Chondrocyte (in vitro differentiated cells): ENCODE data around the gene METTL8. TPM values are rescaled to one million over a fixed set of nuclear protein-coding genes. Genes with fewer than 3 reads are reported as not detected.

ENCODE experiments used
- DNase-seq: peaks from one replicate; pipeline ENCODE4 v3.0.0; 2021; ENCODE audit warnings: mixed read lengths, low spot score
- H3K27ac Mint-ChIP-seq: one replicate; pipeline ENCODE4 v1.8.0; 2021; ENCODE audit warnings: mild to moderate bottlenecking, moderate library complexity, mixed read lengths; ENCODE audit not compliant: unreplicated experiment
- H3K27me3 Mint-ChIP-seq: 2 replicates; pipeline ENCODE4 v1.8.0; 2021; ENCODE audit warnings: low read depth, mixed read lengths
- H3K36me3 Mint-ChIP-seq: 2 replicates; pipeline ENCODE4 v1.8.0; 2021; ENCODE audit warnings: low read depth, mixed read lengths
- H3K4me1 Mint-ChIP-seq: 2 replicates; pipeline ENCODE4 v1.8.0; 2021; ENCODE audit warnings: low read depth, mild to moderate bottlenecking, mixed read lengths
- H3K4me3 Mint-ChIP-seq: one replicate; pipeline ENCODE4 v1.8.0; 2021; ENCODE audit warnings: mild to moderate bottlenecking, moderate library complexity, mixed read lengths; ENCODE audit not compliant: unreplicated experiment
- H3K9me3 Mint-ChIP-seq: 2 replicates; pipeline ENCODE4 v1.8.0; 2021; ENCODE audit warnings: low read depth, mixed read lengths
- CTCF ChIP-seq: fragments of 200-600 bp; sonication (generic); IDR thresholded peaks from 2 replicates; pipeline ENCODE4 v1.5.0; 2021; ENCODE audit warnings: antibody characterized with exemption, mild to moderate bottlenecking, moderate library complexity
- total RNA-seq: library from RNA; stranded (reverse); gene quantifications from 3 replicates; pipeline ENCODE4 v1.2.1, GENCODE V29; 2021

The METTL8 gene
- total RNA-seq, 1 donor from 2014 or later = 24.0 TPM

- Mint-ChIP-seq H3K36me3 (peaks cover 16% of the 10 kb centered on the region), H3K27me3 (no peaks in the 10 kb centered on the region), H3K4me1 (peaks cover 23% of the 10 kb centered on the region), H3K4me3 (no peak overlapping the region), H3K9me3 (no peaks in the 10 kb centered on the region), H3K27ac (no peak overlapping the region)
- no peak for DNase-seq
- TF ChIP-seq CTCF = no peak
These were observed 44.6 kb upstream of the METTL8 start for GRCh38 chr2:171478345-171478744.

GRCh38 chr2:171475979-171476378 is 42.2 kb upstream of the METTL8 start:
- peaks cover 3% of the 10 kb centered on the region for H3K4me1 Mint-ChIP-seq
- no peaks in the 10 kb centered on the region for H3K27me3 Mint-ChIP-seq
- no peak for TF ChIP-seq CTCF
- DNase-seq = no peak
- H3K36me3 Mint-ChIP-seq = peaks cover 19% of the 10 kb centered on the region
- no peaks in the 10 kb centered on the region for H3K9me3 Mint-ChIP-seq
- no peak overlapping the region for H3K27ac Mint-ChIP-seq
- no peak overlapping the region for H3K4me3 Mint-ChIP-seq

- Mint-ChIP-seq H3K9me3 (no peaks in the 10 kb centered on the region), H3K4me3 (no peak overlapping the region), H3K27me3 (no peaks in the 10 kb centered on the region), H3K27ac (no peak overlapping the region), H3K4me1 (peaks cover 16% of the 10 kb centered on the region), H3K36me3 (peaks cover 25% of the 10 kb centered on the region)
- no peak for TF ChIP-seq CTCF
- no peak for DNase-seq
These were observed 36.3 kb upstream of the METTL8 start for GRCh38 chr2:171470129-171470528.

- no peak for TF ChIP-seq CTCF
- Mint-ChIP-seq H3K36me3 (peaks cover 18% of the 10 kb centered on the region), H3K4me3 (no peak overlapping the region), H3K27me3 (no peaks in the 10 kb centered on the region), H3K27ac (peak overlapping the region; percentile 57), H3K9me3 (no peaks in the 10 kb centered on the region), H3K4me1 (peaks cover 16% of the 10 kb centered on the region)
- DNase-seq = no peak
These were observed 35.4 kb upstream of the METTL8 start for GRCh38 chr2:171469176-171469575.

- H3K4me1 Mint-ChIP-seq = no peaks in the 10 kb centered on the region
- peaks cover 8% of the 10 kb centered on the region for H3K9me3 Mint-ChIP-seq
- H3K36me3 Mint-ChIP-seq = peaks cover 25% of the 10 kb centered on the region
- no peak for DNase-seq
- H3K27ac Mint-ChIP-seq = no peak overlapping the region
- no peak overlapping the region for H3K4me3 Mint-ChIP-seq
- no peak for TF ChIP-seq CTCF
- no peaks in the 10 kb centered on the region for H3K27me3 Mint-ChIP-seq
These were observed 26.7 kb upstream of the METTL8 start for GRCh38 chr2:171460537-171460936.
